Measurements from ENCODE around the gene CNTNAP2.

Gene CNTNAP2

DNA sequence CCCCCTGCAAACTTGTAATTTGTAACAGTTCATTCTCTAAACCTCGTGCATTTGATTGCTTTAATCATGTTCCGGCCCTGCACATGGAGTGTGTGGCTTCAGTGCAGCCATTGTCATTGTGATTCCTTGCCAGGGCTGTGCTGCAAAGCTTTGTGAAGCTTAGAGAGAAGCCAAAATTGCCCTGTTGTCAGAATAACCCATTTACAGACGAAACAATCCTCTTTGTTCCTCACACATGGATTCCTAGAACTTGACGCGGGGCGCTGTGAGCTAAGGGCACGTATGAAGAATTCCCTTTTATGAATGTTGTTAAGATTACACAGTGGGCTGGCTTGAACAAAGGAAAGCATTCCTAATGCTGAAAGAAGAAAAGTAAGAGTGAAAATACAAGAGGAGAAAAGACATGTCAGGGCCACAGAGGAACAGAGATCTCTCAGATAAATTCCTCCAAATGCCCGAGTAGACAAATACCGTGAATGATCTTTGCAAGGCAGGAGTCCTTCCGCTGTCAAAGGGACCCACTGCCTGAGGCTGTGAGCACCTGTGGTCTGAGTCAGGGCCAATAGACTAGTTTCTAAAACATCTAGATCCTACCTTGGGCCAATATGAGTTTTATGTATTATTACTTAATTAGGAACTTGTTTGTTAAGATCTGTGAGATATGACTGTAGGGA, 2268.5 kb downstream of the CNTNAP2 start:
- H3K27ac ChIP-seq: no peak overlapping the region
- TF ChIP-seq, protein P1, sequence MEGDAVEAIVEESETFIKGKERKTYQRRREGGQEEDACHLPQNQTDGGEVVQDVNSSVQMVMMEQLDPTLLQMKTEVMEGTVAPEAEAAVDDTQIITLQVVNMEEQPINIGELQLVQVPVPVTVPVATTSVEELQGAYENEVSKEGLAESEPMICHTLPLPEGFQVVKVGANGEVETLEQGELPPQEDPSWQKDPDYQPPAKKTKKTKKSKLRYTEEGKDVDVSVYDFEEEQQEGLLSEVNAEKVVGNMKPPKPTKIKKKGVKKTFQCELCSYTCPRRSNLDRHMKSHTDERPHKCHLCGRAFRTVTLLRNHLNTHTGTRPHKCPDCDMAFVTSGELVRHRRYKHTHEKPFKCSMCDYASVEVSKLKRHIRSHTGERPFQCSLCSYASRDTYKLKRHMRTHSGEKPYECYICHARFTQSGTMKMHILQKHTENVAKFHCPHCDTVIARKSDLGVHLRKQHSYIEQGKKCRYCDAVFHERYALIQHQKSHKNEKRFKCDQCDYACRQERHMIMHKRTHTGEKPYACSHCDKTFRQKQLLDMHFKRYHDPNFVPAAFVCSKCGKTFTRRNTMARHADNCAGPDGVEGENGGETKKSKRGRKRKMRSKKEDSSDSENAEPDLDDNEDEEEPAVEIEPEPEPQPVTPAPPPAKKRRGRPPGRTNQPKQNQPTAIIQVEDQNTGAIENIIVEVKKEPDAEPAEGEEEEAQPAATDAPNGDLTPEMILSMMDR (conservative IDR thresholded peaks at IDR 0.05): no peak

GRCh38 chr7:148390381-148390780, 2273.8 kb downstream of the CNTNAP2 start:
- peak overlapping the region; percentile 5; the same call in 1 of the 2 replicates for H3K27ac ChIP-seq
- TF ChIP-seq, protein P1 (conservative IDR thresholded peaks at IDR 0.05): no peak

GRCh38 chr7:148391591-148391990, 2275.0 kb downstream of the CNTNAP2 start:
- TF ChIP-seq, protein P1 (conservative IDR thresholded peaks at IDR 0.05): no peak
- no peak overlapping the region for H3K27ac ChIP-seq

GRCh38 chr7:148394582-148394981, 2278.0 kb downstream of the CNTNAP2 start:
- no peak overlapping the region for H3K27ac ChIP-seq
- TF ChIP-seq, protein P1 (conservative IDR thresholded peaks at IDR 0.05): no peak

DNA sequence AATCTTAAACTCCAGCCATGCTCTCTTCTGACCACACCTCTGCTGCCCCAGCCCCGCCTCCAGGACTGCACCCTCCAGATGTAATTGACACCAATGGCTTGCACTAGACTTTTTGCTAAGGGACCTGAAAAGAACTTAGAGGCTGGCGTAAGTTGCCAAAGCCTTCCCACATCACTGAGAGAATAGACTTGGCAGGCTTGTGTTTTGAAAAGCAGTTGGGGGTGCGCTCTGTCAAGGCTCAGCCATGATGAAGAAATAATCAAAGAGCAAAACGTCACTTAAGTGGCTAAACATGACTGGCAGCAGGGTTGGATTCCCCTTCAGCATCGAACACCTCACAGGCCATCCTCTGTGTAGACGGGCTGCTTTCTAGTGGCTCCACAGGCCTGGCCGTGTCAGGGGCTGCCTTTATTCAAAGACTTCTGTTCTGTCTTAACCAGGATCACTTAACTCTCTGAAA, 2278.8 kb downstream of the CNTNAP2 start:
- TF ChIP-seq, protein P1 (conservative IDR thresholded peaks at IDR 0.05): no peak
- H3K27ac ChIP-seq: no peak overlapping the region

DNA sequence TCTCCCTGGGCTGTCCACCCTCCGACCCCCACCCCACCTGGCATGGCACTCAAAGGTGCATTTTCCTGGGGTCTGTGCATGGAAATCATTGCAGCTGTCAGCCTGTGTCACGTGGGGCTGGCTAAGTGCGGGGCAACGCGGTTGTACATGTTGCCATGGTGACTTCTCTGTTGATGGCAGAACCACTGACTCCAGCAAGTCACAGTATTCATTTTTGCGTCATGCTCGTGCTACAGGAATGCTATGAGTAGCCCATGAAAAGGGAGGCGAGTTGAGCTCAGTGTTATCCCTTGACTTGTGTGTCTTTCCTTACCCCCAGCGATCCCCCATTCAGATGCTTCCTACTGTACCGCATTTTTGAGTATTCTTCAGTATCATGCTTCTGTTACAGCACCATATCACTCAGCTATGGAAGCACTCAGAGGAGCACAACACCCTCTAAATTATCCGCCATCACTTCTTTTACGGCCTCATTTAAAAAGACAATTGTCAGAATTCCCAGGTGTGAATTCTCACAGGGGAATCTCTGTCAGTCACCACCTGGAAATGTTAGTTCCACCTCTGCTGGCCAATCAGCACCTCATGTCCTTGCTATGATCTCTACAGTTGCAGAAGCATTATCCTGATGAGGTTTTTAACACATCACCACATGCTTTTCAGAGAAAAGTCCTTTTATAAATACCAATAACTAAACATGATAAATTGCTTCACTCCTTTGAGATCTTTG, 2279.6 kb downstream of the CNTNAP2 start:
- TF ChIP-seq, protein P1 (conservative IDR thresholded peaks at IDR 0.05): no peak
- H3K27ac ChIP-seq: no peak overlapping the region

GRCh38 chr7:148397056-148397455, 2280.5 kb downstream of the CNTNAP2 start:
- no peak overlapping the region for H3K27ac ChIP-seq
- TF ChIP-seq, protein P1 (conservative IDR thresholded peaks at IDR 0.05): no peak

Data from VCaP (cell line).